H1 (cell line): ENCODE measurements around the gene ILK. TPM values are rescaled to one million over a fixed set of nuclear protein-coding genes. Genes with fewer than 3 reads are reported as not detected.

Source experiments
- ATF3 ChIP-seq: IDR thresholded peaks from 2 replicates; pipeline ENCODE4 v1.6.1; 2011; ENCODE audit warnings: low read depth, mild to moderate bottlenecking, low read length; ENCODE audit not compliant: insufficient read depth
- BACH1 ChIP-seq: IDR thresholded peaks from 2 replicates; pipeline ENCODE4 v1.6.1; 2012; ENCODE audit warnings: low read length, improper control_type of control experiment
- BCL11A ChIP-seq, 2 experiments: IDR thresholded peaks; one replicate each; pipeline ENCODE4 v1.6.1; 2011; ENCODE audit warnings: low read depth in 2 of 2, low read length in 2 of 2, mild to moderate bottlenecking in 2 of 2
- BRCA1 ChIP-seq: IDR thresholded peaks from 2 replicates; pipeline ENCODE4 v1.6.1; 2012; ENCODE audit warnings: low read depth, low read length, improper control_type of control experiment
- KDM5A ChIP-seq: fragments of 200-600 bp; IDR thresholded peaks from 2 replicates; pipeline ENCODE4 v1.7.1; 2012; ENCODE audit warnings: mild to moderate bottlenecking, low read length, inconsistent platforms, mixed read lengths
- MAX ChIP-seq: IDR thresholded peaks from 2 replicates; pipeline ENCODE4 v1.6.1; 2012; ENCODE audit warnings: inconsistent platforms
- USF2 ChIP-seq: IDR thresholded peaks from 2 replicates; pipeline ENCODE4 v1.6.1; 2011; ENCODE audit warnings: low read length, improper control_type of control experiment
- ZNF274 ChIP-seq: IDR thresholded peaks from 2 replicates; pipeline ENCODE4 v1.7.0; 2012; ENCODE audit warnings: low read length, borderline replicate concordance; ENCODE audit errors: extremely low read depth
- polyA plus RNA-seq, 7 experiments: library from polyadenylated mRNA; depleted of rRNA in 3 of 7; stranded (reverse) in 5 of 7; unstranded in 2 of 7; fragments of >200 nt in 5 of 7; fragments of 200-250 nt in 2 of 7; gene quantifications; 1 replicate in 5 of 7; 2 replicates in 1 of 7; 4 replicates in 1 of 7; pipeline versions ENCODE4 v1.2.1 to v1.2.3, GENCODE V29; 2011 to 2013; ENCODE audit warnings: missing spikeins in 2 of 7, mixed read lengths in 2 of 7
- total RNA-seq: library from RNA; stranded (reverse); fragmentation: NEBNext Ultra II Directional; extraction: Animal tissue kit (Norgen Biotek cat#: 25700); gene quantifications from 2 replicates; pipeline ENCODE4 v1.2.1, GENCODE V29; 2021

ILK gene
- total and polyA plus RNA-seq, 2 of the 8 experiments (the other 6 are each of a cell fraction or from before 2014, with no cell fraction given), result 91.4 to 132 TPM

GRCh38 chr11:6601041-6601461, 2.5 kb upstream of the ILK start (continued):
- no peak for TF ChIP-seq MAX
- no peak for TF ChIP-seq BRCA1
- TF ChIP-seq ATF3, result no peak
- no peak for TF ChIP-seq BACH1
- no peak for TF ChIP-seq ZNF274
- no peak for TF ChIP-seq USF2
- TF ChIP-seq BCL11A (IDR thresholded peaks at IDR 0.05; ENCODE audit: low read depth in 2 of 2, low read length in 2 of 2), result no peak
- no peak for TF ChIP-seq KDM5A
- TF ChIP-seq, all 59 proteins: peak for 0
